Body of pancreas (tissue), 4 donors: Measurements from ENCODE around the gene TTLL11.

Experiments used
- CTCF ChIP-seq, 7 experiments: fragments of 450-650 bp in 4 of 7; fragments of 200-600 bp in 3 of 7; sonication (generic) in 3 of 7; IDR thresholded peaks; one replicate each; pipeline ENCODE4 v1.5.1; 2016 to 2019; ENCODE audit warnings: antibody characterized with exemption in 7 of 7
- POLR2A ChIP-seq, 3 donors: fragments of 450-650 bp; IDR thresholded peaks; one replicate each; pipeline ENCODE4 v1.6.1; 2016; ENCODE audit warnings: antibody characterized with exemption in 3 of 3, mild to moderate bottlenecking in 2 of 3

GRCh38 chr9:122080986-122081385, 12.1 kb downstream of the TTLL11 start:
- TF ChIP-seq CTCF (IDR thresholded peaks at IDR 0.05): no peak
- TF ChIP-seq POLR2A (IDR thresholded peaks at IDR 0.05): no peak
